H1 (cell line): ENCODE data around the gene TREM1. TPM values are rescaled to one million over a fixed set of nuclear protein-coding genes. Genes with fewer than 3 reads are reported as not detected.

Experiments
- CTCF ChIA-PET: fragments of 300-600 bp; sonication (Branson Sonifier 250); formaldehyde crosslinking; loops from one replicate; lab custom pipeline; 2021; ENCODE audit not compliant: partially characterized antibody; lab: Charles Lee
- POLR2A ChIA-PET: fragments of 300-600 bp; sonication (Branson Sonifier 250); formaldehyde crosslinking; loops from one replicate; lab custom pipeline; 2021; ENCODE audit warnings: inconsistent platforms; ENCODE audit not compliant: partially characterized antibody; lab: Charles Lee
- DNase-seq, 2 experiments: peaks; one replicate each; pipeline versions ENCODE4 v3.0.0 to v3.0.0-alpha.2; 2010 to 2022; ENCODE audit warnings: low spot score in 2 of 2, low read depth in 1 of 2, mixed read lengths in 1 of 2
- FAIRE-seq: peaks from 2 replicates; lab custom pipeline; 2011; peaks lifted over from hg19 to GRCh38; lab: Jason Lieb, UNC
- H2AFZ ChIP-seq: 2 replicates; pipeline ENCODE4 v1.8.1; 2012; ENCODE audit warnings: low read length, inconsistent platforms
- H2AK5ac ChIP-seq: 2 replicates; pipeline ENCODE4 v1.6.1; 2013; ENCODE audit warnings: low read depth, low read length
- H2BK120ac ChIP-seq: replicated peaks from 2 replicates; pipeline ENCODE3; 2013; ENCODE audit warnings: low read depth, low read length, inconsistent platforms
- H2BK12ac ChIP-seq: 2 replicates; pipeline ENCODE4 v1.6.1; 2013; ENCODE audit warnings: low read depth, low read length
- H2BK15ac ChIP-seq: 2 replicates; pipeline ENCODE4 v1.6.1; 2013; ENCODE audit warnings: low read length
- H2BK20ac ChIP-seq: 2 replicates; pipeline ENCODE4 v1.6.1; 2013; ENCODE audit warnings: low read length
- H2BK5ac ChIP-seq: 2 replicates; pipeline ENCODE4 v1.6.1; 2013; ENCODE audit warnings: low read depth, low read length
- H3K14ac ChIP-seq: 2 replicates; pipeline ENCODE4 v1.6.1; 2013; ENCODE audit warnings: inconsistent platforms; ENCODE audit not compliant: insufficient read length
- H3K18ac ChIP-seq: 2 replicates; pipeline ENCODE4 v1.6.1; 2013; ENCODE audit warnings: low read length; ENCODE audit errors: extremely low read depth
- H3K23ac ChIP-seq: 2 replicates; pipeline ENCODE4 v1.6.1; 2013; ENCODE audit warnings: inconsistent platforms; ENCODE audit not compliant: insufficient read length
- H3K23me2 ChIP-seq: 2 replicates; pipeline ENCODE4 v1.6.1; 2013; ENCODE audit warnings: low read depth, low read length
- H3K27ac ChIP-seq: 2 replicates; pipeline ENCODE4 v1.6.1; 2011; ENCODE audit warnings: low read depth, low read length, inconsistent platforms
- H3K27me3 ChIP-seq, 4 experiments: replicated peaks in 1 of 4; 1 replicate in 1 of 4; 2 replicates in 3 of 4; pipeline versions ENCODE4 v1.6.1 to v1.8.1; 2011 to 2013; ENCODE audit warnings: low read length in 3 of 4, mild to moderate bottlenecking in 3 of 4, inconsistent platforms in 2 of 4, mixed read lengths in 2 of 4, moderate library complexity in 1 of 4; ENCODE audit not compliant: control insufficient read depth in 3 of 4, insufficient read depth in 3 of 4; ENCODE audit errors: extremely low read depth in 1 of 4
- H3K36me3 ChIP-seq, 4 experiments: 2 replicates each; pipeline versions ENCODE4 v1.6.1 to v1.8.1; 2011 to 2013; ENCODE audit warnings: mild to moderate bottlenecking in 4 of 4, low read length in 3 of 4, moderate library complexity in 2 of 4, control low read depth in 1 of 4, inconsistent platforms in 1 of 4; ENCODE audit not compliant: insufficient read depth in 4 of 4, control insufficient read depth in 2 of 4
- H3K4ac ChIP-seq: replicated peaks from 2 replicates; pipeline ENCODE3; 2013; ENCODE audit warnings: low read length, low read depth, mixed read lengths, inconsistent platforms; ENCODE audit not compliant: insufficient read length
- H3K4me1 ChIP-seq, 4 experiments: replicated peaks in 1 of 4; 1 replicate in 1 of 4; 2 replicates in 3 of 4; pipeline versions ENCODE4 v1.6.1 to v1.8.1; 2011 to 2013; ENCODE audit warnings: low read length in 3 of 4, inconsistent platforms in 2 of 4, mixed read lengths in 1 of 4; ENCODE audit not compliant: insufficient read depth in 4 of 4, control insufficient read depth in 3 of 4
- H3K4me2 ChIP-seq, 2 experiments: 2 replicates each; pipeline versions ENCODE4 v1.6.1 to v1.8.1; 2011 to 2013; ENCODE audit warnings: low read depth in 2 of 2, low read length in 2 of 2, control low read depth in 1 of 2, inconsistent platforms in 1 of 2, mild to moderate bottlenecking in 1 of 2; ENCODE audit not compliant: insufficient read depth in 1 of 2
- H3K4me3 ChIP-seq, 4 experiments: fragments of 200-600, 300-600 bp in 1 of 4; sonication (generic), shearing (Covaris generic), sonication (Bioruptor Twin) in 1 of 4; 2 replicates each; pipeline versions ENCODE4 v1.5.1 to v1.8.1; 2011 to 2016; ENCODE audit warnings: low read length in 4 of 4, low read depth in 3 of 4, control low read depth in 2 of 4, inconsistent platforms in 2 of 4, mild to moderate bottlenecking in 2 of 4, mixed read lengths in 1 of 4, moderate library complexity in 1 of 4; ENCODE audit not compliant: insufficient read depth in 2 of 4; ENCODE audit errors: extremely low read depth in 1 of 4
- H3K56ac ChIP-seq: replicated peaks from 2 replicates; pipeline ENCODE3; 2013; ENCODE audit warnings: low read depth, mild to moderate bottlenecking, mixed read lengths, low read length, inconsistent platforms; ENCODE audit not compliant: insufficient read length
- H3K79me1 ChIP-seq: 2 replicates; pipeline ENCODE4 v1.6.1; 2013; ENCODE audit warnings: low read depth, low read length, control low read depth
- H3K79me2 ChIP-seq, 2 experiments: 2 replicates each; pipeline versions ENCODE4 v1.6.1 to v1.8.1; 2012 to 2013; ENCODE audit warnings: low read length in 2 of 2, mild to moderate bottlenecking in 2 of 2, inconsistent platforms in 1 of 2; ENCODE audit not compliant: insufficient read depth in 2 of 2, control insufficient read depth in 1 of 2
- H3K9ac ChIP-seq, 4 experiments: replicated peaks in 1 of 4; 1 replicate in 1 of 4; 2 replicates in 3 of 4; pipeline versions ENCODE4 v1.6.1 to v1.8.1; 2011 to 2013; ENCODE audit warnings: low read depth in 3 of 4, low read length in 3 of 4, control low read depth in 2 of 4, mild to moderate bottlenecking in 2 of 4, moderate library complexity in 2 of 4, inconsistent platforms in 1 of 4; ENCODE audit errors: extremely low read depth in 1 of 4
- H3K9me3 ChIP-seq, 2 experiments: 2 replicates each; pipeline versions ENCODE4 v1.6.1 to v1.8.1; 2012 to 2013; ENCODE audit warnings: mild to moderate bottlenecking in 2 of 2, moderate library complexity in 2 of 2, control low read depth in 1 of 2, inconsistent platforms in 1 of 2, low read depth in 1 of 2, low read length in 1 of 2, mixed read lengths in 1 of 2; ENCODE audit not compliant: insufficient read depth in 2 of 2
- H4K20me1 ChIP-seq, 2 experiments: replicated peaks in 1 of 2; 2 replicates each; pipeline versions ENCODE3 to v1.8.1; 2011 to 2013; ENCODE audit warnings: inconsistent platforms in 2 of 2, low read length in 2 of 2, mild to moderate bottlenecking in 1 of 2; ENCODE audit not compliant: insufficient read depth in 2 of 2, control insufficient read depth in 1 of 2
- H4K5ac ChIP-seq: 2 replicates; pipeline ENCODE4 v1.6.1; 2013; ENCODE audit warnings: low read length, low read depth, mixed read lengths, inconsistent platforms; ENCODE audit not compliant: insufficient read length
- H4K8ac ChIP-seq: 2 replicates; pipeline ENCODE4 v1.8.0; 2013; ENCODE audit warnings: mild to moderate bottlenecking, moderate library complexity, low read length, inconsistent platforms; ENCODE audit not compliant: insufficient read depth; ENCODE audit errors: extremely low read depth
- H4K91ac ChIP-seq: replicated peaks from 2 replicates; pipeline ENCODE3; 2013; ENCODE audit warnings: low read length, mixed read lengths, inconsistent platforms; ENCODE audit not compliant: insufficient read length
- ASH2L ChIP-seq: fragments of 200-600, 300-600 bp; sonication (generic); IDR thresholded peaks from one replicate; pipeline ENCODE4 v1.7.1; 2017; ENCODE audit warnings: low read length
- GABPA ChIP-seq: IDR thresholded peaks from 2 replicates; pipeline ENCODE4 v1.6.1; 2011; ENCODE audit warnings: mild to moderate bottlenecking, low read length, moderate library complexity, borderline replicate concordance; ENCODE audit not compliant: insufficient read depth
- NANOG ChIP-seq: IDR thresholded peaks from 2 replicates; pipeline ENCODE4 v1.6.1; 2011; ENCODE audit warnings: low read length, low read depth, mild to moderate bottlenecking, inconsistent platforms; ENCODE audit not compliant: insufficient read depth, poor library complexity, severe bottlenecking
- NRF1 ChIP-seq: IDR thresholded peaks from 2 replicates; pipeline ENCODE4 v1.6.1; 2011; ENCODE audit warnings: mild to moderate bottlenecking, low read depth, low read length, improper control_type of control experiment
- POU5F1 ChIP-seq: IDR thresholded peaks from 2 replicates; pipeline ENCODE4 v1.6.1; 2011; ENCODE audit warnings: low read depth, mild to moderate bottlenecking, low read length, moderate library complexity
- RBBP5 ChIP-seq: IDR thresholded peaks from 2 replicates; pipeline ENCODE4 v1.7.1; 2012; ENCODE audit warnings: low read depth, mild to moderate bottlenecking, inconsistent platforms, low read length, moderate library complexity, borderline replicate concordance
- RXRA ChIP-seq: IDR thresholded peaks from 2 replicates; pipeline ENCODE4 v1.6.1; 2011; ENCODE audit warnings: low read depth, mild to moderate bottlenecking, low read length, moderate library complexity; ENCODE audit not compliant: insufficient read depth
- SP4 ChIP-seq: IDR thresholded peaks from 2 replicates; pipeline ENCODE4 v1.6.1; 2012; ENCODE audit warnings: low read length, inconsistent platforms
- SRF ChIP-seq: IDR thresholded peaks from 2 replicates; pipeline ENCODE4 v1.6.1; 2011; ENCODE audit warnings: mild to moderate bottlenecking, low read depth, low read length, moderate library complexity
- YY1 ChIP-seq: IDR thresholded peaks from 2 replicates; pipeline ENCODE4 v1.6.1; 2011; ENCODE audit warnings: low read depth, mild to moderate bottlenecking, low read length
- WGBS, 2 experiments: shearing (Covaris generic) in 1 of 2; methylation state at CpG; one replicate each; pipeline versions ENCODE4 v1.1.6 to v1.1.7; 2013 to 2015; ENCODE audit warnings: low lambda C conversion rate in 2 of 2, mixed read lengths in 2 of 2, inconsistent platforms in 1 of 2, low coverage in 1 of 2, missing lambda C conversion rate in 1 of 2; ENCODE audit not compliant: insufficient replicate concordance in 2 of 2, insufficient coverage in 1 of 2, insufficient read length in 1 of 2; ENCODE audit errors: extremely low coverage in 1 of 2, missing lambda C conversion rate in 1 of 2; 5-methylcytosine and 5-hydroxymethylcytosine counted together
- polyA plus RNA-seq, 7 experiments: library from polyadenylated mRNA; depleted of rRNA in 3 of 7; stranded (reverse) in 5 of 7; unstranded in 2 of 7; fragments of >200 nt in 5 of 7; fragments of 200-250 nt in 2 of 7; gene quantifications; 1 replicate in 5 of 7; 2 replicates in 1 of 7; 4 replicates in 1 of 7; pipeline versions ENCODE4 v1.2.1 to v1.2.3, GENCODE V29; 2011 to 2013; ENCODE audit warnings: missing spikeins in 2 of 7, mixed read lengths in 2 of 7
- total RNA-seq: library from RNA; stranded (reverse); fragmentation: NEBNext Ultra II Directional; extraction: Animal tissue kit (Norgen Biotek cat#: 25700); gene quantifications from 2 replicates; pipeline ENCODE4 v1.2.1, GENCODE V29; 2021
- TF ChIP-seq, protein P1 (sequence below): IDR thresholded peaks from 2 replicates; pipeline ENCODE4 v1.6.1; 2012; ENCODE audit warnings: low read length, inconsistent platforms
- TF ChIP-seq, protein P2 (sequence below): IDR thresholded peaks from 2 replicates; pipeline ENCODE4 v1.6.1; 2012; ENCODE audit warnings: inconsistent platforms

Gene TREM1
- total and polyA plus RNA-seq, 2 of the 8 experiments (the other 6 are each of a cell fraction or from before 2014, with no cell fraction given): not detected

DNA sequence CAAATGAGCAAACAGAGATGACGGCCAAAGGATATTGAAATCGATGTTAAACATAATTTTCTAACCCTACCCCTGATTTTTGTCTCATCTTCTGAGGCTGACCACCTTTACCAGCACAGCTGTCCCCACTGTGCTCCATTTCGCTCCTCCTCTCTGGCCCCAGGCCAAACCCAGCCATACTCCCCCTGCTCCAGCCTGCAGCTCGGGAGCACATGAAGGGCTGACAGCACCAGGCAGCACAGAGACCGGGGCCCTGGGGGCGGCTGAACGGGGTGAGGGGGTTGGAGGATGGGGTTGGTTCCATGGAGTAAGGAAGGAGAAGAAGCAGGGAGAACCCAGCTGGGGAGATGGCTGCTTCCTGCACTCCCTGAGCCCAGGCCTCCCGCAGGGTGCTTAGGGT, 45.8 kb upstream of the TREM1 start:
- no peaks in the 10 kb centered on the region for H3K23me2 ChIP-seq
- no peak overlapping the region for H3K4me2 ChIP-seq
- H3K14ac ChIP-seq: no peak overlapping the region
- no peak for FAIRE-seq
- H2BK15ac ChIP-seq: no peak overlapping the region
- no peak overlapping the region for H3K27ac ChIP-seq
- H2BK5ac ChIP-seq: no peak overlapping the region
- 87% methylated on average over 8 of the region's 8 CpGs; no CpG with 5 or more reads in 1 of the 2 experiments for WGBS, 2 experiments
- no peaks in the 10 kb centered on the region for H3K79me2 ChIP-seq
- 0 out of 7 replicates have a peak, but pooled peaks cover 0 to 2% (median 0%) of the 10 kb centered on the region in 4 experiments for H3K27me3 ChIP-seq
- no peak for DNase-seq
- H3K56ac ChIP-seq: no peak overlapping the region
- no peak overlapping the region for H3K23ac ChIP-seq
- H3K4me3 ChIP-seq: no peak overlapping the region
- H4K8ac ChIP-seq: no peak overlapping the region
- no peak overlapping the region for H2BK20ac ChIP-seq
- H4K5ac ChIP-seq: no peak overlapping the region
- peaks cover 0 to 5% (median 0%) of the 10 kb centered on the region in 4 experiments; a peak in 1 of 7 replicates for H3K4me1 ChIP-seq
- H2BK12ac ChIP-seq: no peak overlapping the region
- H3K9me3 ChIP-seq: no peaks in the 10 kb centered on the region
- H3K4ac ChIP-seq: no peak overlapping the region
- no peak overlapping the region for H2AK5ac ChIP-seq
- CTCF ChIA-PET: interaction anchor here (1.2 to 4.0 kb wide), 7 partner anchors 11 to 103 kb away, joined by 3 to 32 read pairs (median 4); partner anchors contain the start of gene TREML4
- no peak overlapping the region for H4K91ac ChIP-seq
- H2AFZ ChIP-seq: no peak overlapping the region
- H2BK120ac ChIP-seq: no peak overlapping the region
- H3K36me3 ChIP-seq: no peaks in the 10 kb centered on the region
- no peaks in the 10 kb centered on the region for H3K79me1 ChIP-seq
- H3K9ac ChIP-seq: no peak overlapping the region
- POLR2A ChIA-PET: interaction anchor here (1.3 kb wide), 1 partner anchor 9 kb away, joined by 4 read pairs; no protein-coding TSS in a partner anchor
- H3K18ac ChIP-seq: no peak overlapping the region
- H4K20me1 ChIP-seq: no peaks in the 10 kb centered on the region
- TF ChIP-seq NANOG: no peak
- TF ChIP-seq, protein P1, sequence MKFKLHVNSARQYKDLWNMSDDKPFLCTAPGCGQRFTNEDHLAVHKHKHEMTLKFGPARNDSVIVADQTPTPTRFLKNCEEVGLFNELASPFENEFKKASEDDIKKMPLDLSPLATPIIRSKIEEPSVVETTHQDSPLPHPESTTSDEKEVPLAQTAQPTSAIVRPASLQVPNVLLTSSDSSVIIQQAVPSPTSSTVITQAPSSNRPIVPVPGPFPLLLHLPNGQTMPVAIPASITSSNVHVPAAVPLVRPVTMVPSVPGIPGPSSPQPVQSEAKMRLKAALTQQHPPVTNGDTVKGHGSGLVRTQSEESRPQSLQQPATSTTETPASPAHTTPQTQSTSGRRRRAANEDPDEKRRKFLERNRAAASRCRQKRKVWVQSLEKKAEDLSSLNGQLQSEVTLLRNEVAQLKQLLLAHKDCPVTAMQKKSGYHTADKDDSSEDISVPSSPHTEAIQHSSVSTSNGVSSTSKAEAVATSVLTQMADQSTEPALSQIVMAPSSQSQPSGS: no peak
- TF ChIP-seq RXRA: no peak
- no peak for TF ChIP-seq YY1
- no peak for TF ChIP-seq POU5F1
- TF ChIP-seq, protein P2, sequence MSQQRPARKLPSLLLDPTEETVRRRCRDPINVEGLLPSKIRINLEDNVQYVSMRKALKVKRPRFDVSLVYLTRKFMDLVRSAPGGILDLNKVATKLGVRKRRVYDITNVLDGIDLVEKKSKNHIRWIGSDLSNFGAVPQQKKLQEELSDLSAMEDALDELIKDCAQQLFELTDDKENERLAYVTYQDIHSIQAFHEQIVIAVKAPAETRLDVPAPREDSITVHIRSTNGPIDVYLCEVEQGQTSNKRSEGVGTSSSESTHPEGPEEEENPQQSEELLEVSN: no peak
- TF ChIP-seq ASH2L: no peak
- TF ChIP-seq RBBP5: no peak
- no peak for TF ChIP-seq NRF1
- no peak for TF ChIP-seq GABPA
- TF ChIP-seq SRF: no peak
- TF ChIP-seq SP4: no peak
